ENCODE results near the gene ABCA13.

DNA sequence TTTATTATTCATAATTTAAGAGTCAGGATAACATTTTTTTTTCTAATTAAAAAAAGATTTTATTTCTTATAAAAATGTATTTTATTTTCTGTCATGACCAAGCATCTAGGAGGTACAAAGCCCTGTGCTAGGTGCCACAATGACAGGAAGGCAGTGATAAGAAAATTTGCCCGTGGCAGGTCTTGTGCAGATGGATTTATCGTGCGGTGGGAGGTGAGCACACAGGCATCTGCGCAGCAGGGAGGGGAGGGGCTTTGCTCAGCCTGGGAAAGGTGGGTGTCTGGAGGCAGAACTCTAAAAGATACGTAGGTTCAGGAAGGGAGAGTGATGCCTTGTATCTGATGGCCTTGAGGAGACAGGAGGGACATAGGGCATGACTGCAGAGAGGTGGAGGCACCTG lies 115.6 kb downstream of the ABCA13 start:
- TF ChIP-seq TAF1 (IDR thresholded peaks at IDR 0.05; ENCODE audit: borderline replicate concordance, low read depth, low read length) (no peak), POLR2AphosphoS5 (IDR thresholded peaks at IDR 0.05; ENCODE audit: low read depth, low read length) (no peak), POLR2A (IDR thresholded peaks at IDR 0.05; ENCODE audit: low read depth, low read length) (no peak)

Data from GM12892 (cell line).